Measurements from ENCODE around the gene STXBP3. TPM values are rescaled to one million over a fixed set of nuclear protein-coding genes. Genes with fewer than 3 reads are reported as not detected.

Gene STXBP3
- total and polyA plus RNA-seq, 9 of the 15 experiments (the other 6 are each of a cell fraction or from before 2014, with no cell fraction given): 32.5 to 52.5 (median 39.2) TPM

DNA sequence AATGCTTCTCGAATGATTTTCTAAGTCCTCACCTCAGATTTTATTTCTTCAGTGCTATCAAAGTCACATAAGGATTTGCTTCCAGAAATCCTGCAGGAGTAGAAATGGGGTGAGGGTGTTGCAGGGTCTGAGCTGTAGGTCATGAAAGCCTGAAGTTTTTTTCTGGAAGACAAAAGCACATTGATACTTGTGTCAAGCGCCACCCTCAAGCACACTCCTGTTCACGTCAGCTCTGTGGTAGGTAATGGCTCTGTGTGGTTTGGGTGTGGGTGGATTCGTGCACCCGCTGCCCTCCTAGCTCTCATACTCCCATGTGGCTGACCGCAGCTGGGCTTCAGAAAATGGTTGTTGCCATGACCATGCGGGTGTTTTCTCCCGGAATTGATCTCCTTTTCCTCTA is 70.5 kb downstream of the STXBP3 start:
- ATAC-seq (peak; percentile 32; the same call in 1 of the 3 replicates), DNase-seq (ENCODE audit: extremely low read depth in 1 of 4, low spot score in 3 of 4) (no peak), FAIRE-seq (no peak)
- H3K36me3 ChIP-seq (ENCODE audit: control insufficient read depth, insufficient read depth, low read length): no peaks in the 10 kb centered on the region
- BruUV-seq (replicated peaks): no TSS peak
- peaks cover 0 to 14% of the 10 kb centered on the region in 2 experiments; a peak in 3 of 5 replicates for H3K4me1 ChIP-seq (replicated peaks in 1 of 2; ENCODE audit: control insufficient read depth in 2 of 2, insufficient read depth in 2 of 2, low read length in 2 of 2)
- H3K9me3 ChIP-seq (replicated peaks; ENCODE audit: control insufficient read depth, insufficient read depth, low read depth, low read length): no peaks in the 10 kb centered on the region
- peak overlapping the region; percentile 68 for H2AFZ ChIP-seq (ENCODE audit: low read depth, low read length)
- H3K4me3 ChIP-seq: no peak overlapping the region
- no peak overlapping the region for H3K9ac ChIP-seq (ENCODE audit: insufficient read depth in 1 of 2, low read depth in 2 of 2, low read length in 2 of 2)
- H3K27ac ChIP-seq (ENCODE audit: extremely low read depth, low read depth, low read length): no peak overlapping the region
- no peaks in the 10 kb centered on the region for H3K9me1 ChIP-seq (ENCODE audit: control insufficient read depth, insufficient read depth, low read length)
- ChIA-PET POLR2A (interaction anchor here (0.7 to 1.5 kb wide), 7 partner anchors 9 to 124 kb away, joined by 3 to 7 read pairs (median 4); partner anchors contain the start of gene PRPF38B), CTCF (ENCODE audit: low intra/inter-chr PET ratio) (no interaction called here)
- no peaks in the 10 kb centered on the region for H3K79me2 ChIP-seq (ENCODE audit: control insufficient read depth, insufficient read depth, low read length)
- no peaks in the 10 kb centered on the region for H4K20me1 ChIP-seq (replicated peaks; ENCODE audit: control insufficient read depth, insufficient read depth, low read length)
- intact Hi-C loops (cut with micrococcal nuclease): loop anchor here (5.0 to 10.0 kb wide), 2 partner anchors 105 to 172 kb away; partner anchors contain the start of gene FNDC7
- WGBS (ENCODE audit: insufficient coverage, low coverage, missing lambda C conversion rate): 54% methylated on average over 8 of the region's 8 CpGs
- in situ Hi-C loops (cut with MboI): no loop called here
- H3K27me3 ChIP-seq (ENCODE audit: control insufficient read depth in 2 of 2, insufficient read depth in 2 of 2, low read length in 2 of 2): no peaks in the 10 kb centered on the region
- no peak overlapping the region for H3K4me2 ChIP-seq (ENCODE audit: insufficient read depth, low read length)
- TF ChIP-seq, protein P1, sequence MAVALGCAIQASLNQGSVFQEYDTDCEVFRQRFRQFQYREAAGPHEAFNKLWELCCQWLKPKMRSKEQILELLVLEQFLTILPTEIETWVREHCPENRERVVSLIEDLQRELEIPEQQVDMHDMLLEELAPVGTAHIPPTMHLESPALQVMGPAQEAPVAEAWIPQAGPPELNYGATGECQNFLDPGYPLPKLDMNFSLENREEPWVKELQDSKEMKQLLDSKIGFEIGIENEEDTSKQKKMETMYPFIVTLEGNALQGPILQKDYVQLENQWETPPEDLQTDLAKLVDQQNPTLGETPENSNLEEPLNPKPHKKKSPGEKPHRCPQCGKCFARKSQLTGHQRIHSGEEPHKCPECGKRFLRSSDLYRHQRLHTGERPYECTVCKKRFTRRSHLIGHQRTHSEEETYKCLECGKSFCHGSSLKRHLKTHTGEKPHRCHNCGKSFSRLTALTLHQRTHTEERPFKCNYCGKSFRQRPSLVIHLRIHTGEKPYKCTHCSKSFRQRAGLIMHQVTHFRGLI (CRISPR knock-in tag; IDR thresholded peaks at IDR 0.05): no peak
- TF ChIP-seq, protein P2, sequence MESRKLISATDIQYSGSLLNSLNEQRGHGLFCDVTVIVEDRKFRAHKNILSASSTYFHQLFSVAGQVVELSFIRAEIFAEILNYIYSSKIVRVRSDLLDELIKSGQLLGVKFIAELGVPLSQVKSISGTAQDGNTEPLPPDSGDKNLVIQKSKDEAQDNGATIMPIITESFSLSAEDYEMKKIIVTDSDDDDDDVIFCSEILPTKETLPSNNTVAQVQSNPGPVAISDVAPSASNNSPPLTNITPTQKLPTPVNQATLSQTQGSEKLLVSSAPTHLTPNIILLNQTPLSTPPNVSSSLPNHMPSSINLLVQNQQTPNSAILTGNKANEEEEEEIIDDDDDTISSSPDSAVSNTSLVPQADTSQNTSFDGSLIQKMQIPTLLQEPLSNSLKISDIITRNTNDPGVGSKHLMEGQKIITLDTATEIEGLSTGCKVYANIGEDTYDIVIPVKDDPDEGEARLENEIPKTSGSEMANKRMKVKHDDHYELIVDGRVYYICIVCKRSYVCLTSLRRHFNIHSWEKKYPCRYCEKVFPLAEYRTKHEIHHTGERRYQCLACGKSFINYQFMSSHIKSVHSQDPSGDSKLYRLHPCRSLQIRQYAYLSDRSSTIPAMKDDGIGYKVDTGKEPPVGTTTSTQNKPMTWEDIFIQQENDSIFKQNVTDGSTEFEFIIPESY (CRISPR knock-in tag; IDR thresholded peaks at IDR 0.05): no peak
- no peak for TF ChIP-seq HNRNPH1 (optimal IDR thresholded peaks at IDR 0.05; ENCODE audit: low read depth, low read length)
- TF ChIP-seq, protein P3, sequence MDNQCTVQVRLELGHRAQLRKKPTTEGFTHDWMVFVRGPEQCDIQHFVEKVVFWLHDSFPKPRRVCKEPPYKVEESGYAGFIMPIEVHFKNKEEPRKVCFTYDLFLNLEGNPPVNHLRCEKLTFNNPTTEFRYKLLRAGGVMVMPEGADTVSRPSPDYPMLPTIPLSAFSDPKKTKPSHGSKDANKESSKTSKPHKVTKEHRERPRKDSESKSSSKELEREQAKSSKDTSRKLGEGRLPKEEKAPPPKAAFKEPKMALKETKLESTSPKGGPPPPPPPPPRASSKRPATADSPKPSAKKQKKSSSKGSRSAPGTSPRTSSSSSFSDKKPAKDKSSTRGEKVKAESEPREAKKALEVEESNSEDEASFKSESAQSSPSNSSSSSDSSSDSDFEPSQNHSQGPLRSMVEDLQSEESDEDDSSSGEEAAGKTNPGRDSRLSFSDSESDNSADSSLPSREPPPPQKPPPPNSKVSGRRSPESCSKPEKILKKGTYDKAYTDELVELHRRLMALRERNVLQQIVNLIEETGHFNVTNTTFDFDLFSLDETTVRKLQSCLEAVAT (IDR thresholded peaks at IDR 0.05): no peak
- no peak for TF ChIP-seq DDX20 (tag; IDR thresholded peaks at IDR 0.05; ENCODE audit: low read depth)
- TF ChIP-seq CSDE1 (IDR thresholded peaks at IDR 0.05): no peak
- no peak for TF ChIP-seq PTTG1 (tag; IDR thresholded peaks at IDR 0.05; ENCODE audit: low read depth)
- no peak for TF ChIP-seq ZNF436 (CRISPR knock-in tag; IDR thresholded peaks at IDR 0.05)
- no peak for TF ChIP-seq MYBL2 (IDR thresholded peaks at IDR 0.05; ENCODE audit: low read depth)
- TF ChIP-seq MYBL2 (CRISPR knock-in tag; IDR thresholded peaks at IDR 0.05; ENCODE audit: borderline replicate concordance): no peak
- no peak for TF ChIP-seq SMC3 (conservative IDR thresholded peaks at IDR 0.05; ENCODE audit: insufficient read depth, low read depth, low read length)
- TF ChIP-seq, protein P4, sequence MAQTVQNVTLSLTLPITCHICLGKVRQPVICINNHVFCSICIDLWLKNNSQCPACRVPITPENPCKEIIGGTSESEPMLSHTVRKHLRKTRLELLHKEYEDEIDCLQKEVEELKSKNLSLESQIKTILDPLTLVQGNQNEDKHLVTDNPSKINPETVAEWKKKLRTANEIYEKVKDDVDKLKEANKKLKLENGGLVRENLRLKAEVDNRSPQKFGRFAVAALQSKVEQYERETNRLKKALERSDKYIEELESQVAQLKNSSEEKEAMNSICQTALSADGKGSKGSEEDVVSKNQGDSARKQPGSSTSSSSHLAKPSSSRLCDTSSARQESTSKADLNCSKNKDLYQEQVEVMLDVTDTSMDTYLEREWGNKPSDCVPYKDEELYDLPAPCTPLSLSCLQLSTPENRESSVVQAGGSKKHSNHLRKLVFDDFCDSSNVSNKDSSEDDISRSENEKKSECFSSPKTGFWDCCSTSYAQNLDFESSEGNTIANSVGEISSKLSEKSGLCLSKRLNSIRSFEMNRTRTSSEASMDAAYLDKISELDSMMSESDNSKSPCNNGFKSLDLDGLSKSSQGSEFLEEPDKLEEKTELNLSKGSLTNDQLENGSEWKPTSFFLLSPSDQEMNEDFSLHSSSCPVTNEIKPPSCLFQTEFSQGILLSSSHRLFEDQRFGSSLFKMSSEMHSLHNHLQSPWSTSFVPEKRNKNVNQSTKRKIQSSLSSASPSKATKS (CRISPR knock-in tag; IDR thresholded peaks at IDR 0.05): no peak
- no peak for TF ChIP-seq SRSF7 (optimal IDR thresholded peaks at IDR 0.05; ENCODE audit: low read depth, low read length)
- TF ChIP-seq NR2C1 (IDR thresholded peaks at IDR 0.05): no peak
- TF ChIP-seq NR2C1 (tag; IDR thresholded peaks at IDR 0.05): no peak
- no peak for TF ChIP-seq HDAC6 (IDR thresholded peaks at IDR 0.05; ENCODE audit: low read depth, low read length)
- TF ChIP-seq ZBED1 (IDR thresholded peaks at IDR 0.05): no peak
